Activated naive CD8-positive, alpha-beta T cell treated with anti-CD3 and anti-CD28 coated beads, Interleukin-2, amount 10 ng/mL, durations not matched to agents 7 days and 5 days (primary cell): Measurements from ENCODE around the gene DERA. TPM values are rescaled to one million over a fixed set of nuclear protein-coding genes. Genes with fewer than 3 reads are reported as not detected.
"Not testable (repeated sequence)": the region's sequence is repeated elsewhere in the genome, so short reads cannot be mapped to it uniquely, and the experiment has no call there.

ENCODE experiments used
- ATAC-seq: fragments of 150-1000 bp; cut with Tn5 transposase; one replicate; pipeline ENCODE4 v1.10.0; 2021; ENCODE audit warnings: low read depth, moderate library complexity
- POLR2A ChIA-PET: fragments of 350-600 bp; sonication (Branson Sonifier 250); formaldehyde crosslinking; loops from one replicate; lab custom pipeline; 2021; ENCODE audit warnings: antibody characterized with exemption; lab: Charles Lee
- DNase-seq: peaks from one replicate; pipeline ENCODE4 v3.0.0; 2021
- H3K27ac Mint-ChIP-seq: one replicate; pipeline ENCODE4 v1.8.0; 2022; ENCODE audit warnings: mild to moderate bottlenecking, mixed read lengths
- H3K27me3 Mint-ChIP-seq: one replicate; pipeline ENCODE4 v1.8.0; 2022; ENCODE audit warnings: mild to moderate bottlenecking, moderate library complexity, mixed read lengths
- H3K36me3 Mint-ChIP-seq: one replicate; pipeline ENCODE4 v1.8.0; 2021; ENCODE audit warnings: mild to moderate bottlenecking, mixed read lengths
- H3K4me1 Mint-ChIP-seq: one replicate; pipeline ENCODE4 v1.8.0; 2021; ENCODE audit warnings: mixed read lengths
- H3K4me3 Mint-ChIP-seq: one replicate; pipeline ENCODE4 v1.8.0; 2022; ENCODE audit warnings: mild to moderate bottlenecking, moderate library complexity, mixed read lengths
- H3K9me3 Mint-ChIP-seq: one replicate; pipeline ENCODE4 v1.8.0; 2021; ENCODE audit warnings: mixed read lengths
- total RNA-seq, 2 experiments: library from RNA; stranded (reverse); gene quantifications; one replicate each; pipeline ENCODE4 v1.2.3, GENCODE V29; 2021

DERA gene
- total RNA-seq, 2 experiments from 2014 or later: 22.5 to 23.4 TPM

DNA sequence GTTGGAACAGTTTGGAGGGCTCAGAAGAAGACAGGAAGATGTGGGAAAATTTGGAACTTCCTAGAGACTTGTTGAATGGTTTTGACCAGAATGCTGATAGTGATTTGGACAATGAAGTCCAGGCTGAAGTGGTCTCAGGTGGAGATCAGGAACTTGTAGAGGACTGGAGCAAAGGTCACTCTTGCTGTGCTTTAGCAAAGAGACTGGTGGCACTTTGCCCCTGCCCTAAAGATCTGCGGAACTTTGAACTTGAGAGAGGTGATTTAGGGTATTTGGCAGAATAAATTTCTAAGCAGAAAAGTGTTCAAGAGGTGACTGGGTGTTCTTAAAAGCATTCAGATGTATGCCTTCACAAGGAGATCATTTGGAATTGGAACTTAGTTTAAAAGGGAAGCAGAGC lies 102.6 kb downstream of the DERA start:
- POLR2A ChIA-PET, H3K4me1 Mint-ChIP-seq, H3K27me3 Mint-ChIP-seq, DNase-seq, H3K4me3 Mint-ChIP-seq, ATAC-seq, H3K27ac Mint-ChIP-seq: not testable (repeated sequence)
- peaks cover 37% of the 10 kb centered on the region for H3K36me3 Mint-ChIP-seq
- H3K9me3 Mint-ChIP-seq: peaks cover 23% of the 10 kb centered on the region

- H3K4me3 Mint-ChIP-seq, ATAC-seq, H3K4me1 Mint-ChIP-seq, POLR2A ChIA-PET, H3K27ac Mint-ChIP-seq, H3K27me3 Mint-ChIP-seq, DNase-seq: not testable (repeated sequence)
- Mint-ChIP-seq H3K36me3 (peaks cover 39% of the 10 kb centered on the region), H3K9me3 (peaks cover 23% of the 10 kb centered on the region)
Measured at GRCh38 chr12:16014394-16014793, 103.3 kb downstream of the DERA start.

DNA sequence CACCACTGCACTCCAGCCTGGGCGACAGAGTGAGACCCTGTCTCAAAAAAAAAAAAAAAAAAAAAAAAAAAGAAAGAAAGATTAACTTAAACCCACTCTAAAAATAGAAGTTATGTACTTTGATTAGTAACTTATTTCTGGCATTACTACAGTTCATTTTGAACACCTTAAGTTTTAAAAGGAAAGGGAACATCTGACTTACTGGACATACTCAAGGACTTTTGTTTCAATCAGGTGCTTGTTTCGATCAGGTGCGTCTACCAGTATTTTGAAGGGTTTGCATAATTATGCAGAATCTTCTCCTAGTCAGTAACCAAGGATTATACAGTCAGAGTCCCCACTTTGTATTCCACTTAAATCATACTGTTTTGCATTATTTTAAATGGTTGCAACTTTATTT lies 105.6 kb downstream of the DERA start:
- H3K36me3 Mint-ChIP-seq: peaks cover 52% of the 10 kb centered on the region
- peaks cover 4% of the 10 kb centered on the region for H3K4me1 Mint-ChIP-seq
- H3K4me3 Mint-ChIP-seq: no peak overlapping the region
- POLR2A ChIA-PET: no interaction called here
- DNase-seq (no peak), ATAC-seq (no peak)
- no peaks in the 10 kb centered on the region for H3K27me3 Mint-ChIP-seq
- H3K27ac Mint-ChIP-seq: no peak overlapping the region
- peaks cover 31% of the 10 kb centered on the region for H3K9me3 Mint-ChIP-seq

- no peak for ATAC-seq
- Mint-ChIP-seq H3K4me1 (no peaks in the 10 kb centered on the region), H3K4me3 (no peak overlapping the region), H3K9me3 (peaks cover 30% of the 10 kb centered on the region), H3K36me3 (peaks cover 53% of the 10 kb centered on the region), H3K27ac (no peak overlapping the region), H3K27me3 (no peaks in the 10 kb centered on the region)
- POLR2A ChIA-PET: no interaction called here
- DNase-seq: no peak
Measured at GRCh38 chr12:16018306-16018705, 107.2 kb downstream of the DERA start.

- no peaks in the 10 kb centered on the region for H3K4me1 Mint-ChIP-seq
- DNase-seq (no peak), ATAC-seq (no peak)
- no peak overlapping the region for H3K27ac Mint-ChIP-seq
- POLR2A ChIA-PET: no interaction called here
- no peak overlapping the region for H3K4me3 Mint-ChIP-seq
- H3K36me3 Mint-ChIP-seq: peaks cover 50% of the 10 kb centered on the region
- H3K9me3 Mint-ChIP-seq: peaks cover 25% of the 10 kb centered on the region
- no peaks in the 10 kb centered on the region for H3K27me3 Mint-ChIP-seq
Measured at GRCh38 chr12:16019136-16019535, 108.0 kb downstream of the DERA start.

DNA sequence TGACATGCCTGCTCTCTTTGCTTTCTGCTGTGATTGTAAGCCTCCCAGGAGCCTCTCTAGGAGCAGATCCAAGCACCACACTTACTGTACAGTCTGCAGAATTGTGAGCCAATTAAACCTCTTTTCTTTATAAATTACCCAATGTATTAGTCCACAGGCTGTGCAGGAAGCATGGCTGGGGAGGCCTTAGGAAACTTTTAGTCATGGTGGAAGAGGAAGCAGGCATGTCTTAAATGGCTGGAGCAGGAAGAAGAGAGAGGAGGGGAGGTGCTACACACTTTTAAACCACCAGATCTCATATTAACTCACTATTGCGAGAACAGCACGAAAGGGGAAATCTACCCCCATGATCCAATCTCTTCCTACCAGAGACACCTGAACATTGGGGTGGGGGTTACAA lies 108.9 kb downstream of the DERA start:
- Mint-ChIP-seq H3K27ac (no peak overlapping the region), H3K36me3 (peaks cover 42% of the 10 kb centered on the region), H3K9me3 (peaks cover 21% of the 10 kb centered on the region), H3K4me1 (no peaks in the 10 kb centered on the region), H3K4me3 (no peak overlapping the region), H3K27me3 (no peaks in the 10 kb centered on the region)
- no peak for ATAC-seq
- DNase-seq: no peak
- POLR2A ChIA-PET: no interaction called here

- H3K9me3 Mint-ChIP-seq: peaks cover 18% of the 10 kb centered on the region
- no peak overlapping the region for H3K27ac Mint-ChIP-seq
- H3K36me3 Mint-ChIP-seq: peaks cover 37% of the 10 kb centered on the region
- no peaks in the 10 kb centered on the region for H3K4me1 Mint-ChIP-seq
- ATAC-seq (no peak), DNase-seq (no peak)
- no peak overlapping the region for H3K4me3 Mint-ChIP-seq
- POLR2A ChIA-PET: no interaction called here
- no peaks in the 10 kb centered on the region for H3K27me3 Mint-ChIP-seq
Measured at GRCh38 chr12:16021026-16021425, 109.9 kb downstream of the DERA start.

- Mint-ChIP-seq H3K4me3 (no peak overlapping the region), H3K27ac (no peak overlapping the region), H3K27me3 (no peaks in the 10 kb centered on the region), H3K4me1 (no peaks in the 10 kb centered on the region), H3K9me3 (peaks cover 18% of the 10 kb centered on the region), H3K36me3 (peaks cover 38% of the 10 kb centered on the region)
- no peak for ATAC-seq
- no peak for DNase-seq
- POLR2A ChIA-PET: no interaction called here
Measured at GRCh38 chr12:16021676-16022075, 110.5 kb downstream of the DERA start.

- Mint-ChIP-seq H3K36me3 (peaks cover 15% of the 10 kb centered on the region), H3K27me3 (no peaks in the 10 kb centered on the region), H3K4me1 (no peaks in the 10 kb centered on the region), H3K9me3 (peaks cover 7% of the 10 kb centered on the region), H3K27ac (no peak overlapping the region), H3K4me3 (no peak overlapping the region)
- no peak for DNase-seq
- POLR2A ChIA-PET: no interaction called here
- no peak for ATAC-seq
Measured at GRCh38 chr12:16027002-16027401, 115.9 kb downstream of the DERA start.

GRCh38 chr12:16030744-16031143 lies 119.6 kb downstream of the DERA start:
- DNase-seq: no peak
- POLR2A ChIA-PET: no interaction called here
- Mint-ChIP-seq H3K4me1 (no peaks in the 10 kb centered on the region), H3K4me3 (no peak overlapping the region), H3K27ac (no peak overlapping the region), H3K27me3 (no peaks in the 10 kb centered on the region), H3K36me3 (peaks cover 5% of the 10 kb centered on the region), H3K9me3 (no peaks in the 10 kb centered on the region)
- ATAC-seq: no peak

- Mint-ChIP-seq H3K36me3 (peaks cover 4% of the 10 kb centered on the region), H3K4me1 (no peaks in the 10 kb centered on the region), H3K9me3 (no peaks in the 10 kb centered on the region), H3K27me3 (no peaks in the 10 kb centered on the region), H3K4me3 (no peak overlapping the region), H3K27ac (no peak overlapping the region)
- ATAC-seq (no peak), DNase-seq (no peak)
- POLR2A ChIA-PET: no interaction called here
Measured at GRCh38 chr12:16034136-16034817, 123.1 kb downstream of the DERA start.

- Mint-ChIP-seq H3K36me3 (peaks cover 2% of the 10 kb centered on the region), H3K27me3 (no peaks in the 10 kb centered on the region), H3K9me3 (no peaks in the 10 kb centered on the region), H3K4me1 (no peaks in the 10 kb centered on the region), H3K27ac (no peak overlapping the region), H3K4me3 (no peak overlapping the region)
- POLR2A ChIA-PET: no interaction called here
- DNase-seq: no peak
- ATAC-seq: no peak
Measured at GRCh38 chr12:16036073-16036472, 124.9 kb downstream of the DERA start.

DNA sequence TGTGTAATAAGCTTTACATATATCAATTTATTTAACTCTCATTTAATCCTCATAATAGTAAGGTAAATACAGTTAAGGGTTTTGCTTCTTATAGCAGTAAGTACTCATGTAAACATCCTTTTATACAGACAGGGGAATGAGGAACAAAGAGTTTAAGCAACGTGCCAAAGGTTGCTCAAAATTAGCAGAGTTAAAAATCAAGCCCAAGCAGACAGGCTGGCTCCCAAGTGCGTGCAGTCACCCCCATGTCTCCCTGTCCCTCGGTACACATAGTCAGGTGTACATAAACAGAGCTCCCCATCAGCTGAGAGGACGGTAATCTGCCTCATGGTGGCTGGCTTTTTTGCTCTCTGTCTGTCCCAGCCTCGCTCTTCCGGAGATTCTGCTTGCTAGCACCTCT lies 126.4 kb downstream of the DERA start:
- Mint-ChIP-seq H3K27ac (no peak overlapping the region), H3K9me3 (peaks cover 5% of the 10 kb centered on the region), H3K4me1 (no peaks in the 10 kb centered on the region), H3K36me3 (peaks cover 2% of the 10 kb centered on the region), H3K27me3 (no peaks in the 10 kb centered on the region), H3K4me3 (no peak overlapping the region)
- DNase-seq (no peak), ATAC-seq (no peak)
- POLR2A ChIA-PET: no interaction called here

DNA sequence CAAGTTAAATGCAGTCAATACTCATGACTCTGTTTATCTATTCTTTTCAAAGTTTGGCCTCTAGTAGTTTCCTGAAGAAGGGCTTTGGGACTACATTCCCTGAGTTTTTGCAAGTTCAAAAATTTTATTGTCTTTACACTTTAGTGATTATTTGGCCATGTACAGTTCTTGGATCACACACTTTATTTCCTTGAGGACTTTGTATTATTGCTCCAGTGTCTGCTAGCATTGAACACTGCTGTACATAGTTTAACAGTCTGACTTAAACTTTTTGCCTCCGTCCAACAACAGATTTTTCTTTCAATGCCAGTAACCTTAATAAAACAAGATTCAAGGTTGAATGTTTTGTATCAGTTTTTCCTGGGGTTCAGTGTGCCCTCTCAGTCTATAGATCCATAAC lies 132.3 kb downstream of the DERA start:
- Mint-ChIP-seq H3K27ac (no peak overlapping the region), H3K36me3 (no peaks in the 10 kb centered on the region), H3K4me1 (no peaks in the 10 kb centered on the region), H3K4me3 (no peak overlapping the region), H3K27me3 (no peaks in the 10 kb centered on the region), H3K9me3 (peaks cover 5% of the 10 kb centered on the region)
- ATAC-seq (no peak), DNase-seq (no peak)
- POLR2A ChIA-PET: no interaction called here
